ENCODE measurements around the gene SORD.

Gene SORD

DNA sequence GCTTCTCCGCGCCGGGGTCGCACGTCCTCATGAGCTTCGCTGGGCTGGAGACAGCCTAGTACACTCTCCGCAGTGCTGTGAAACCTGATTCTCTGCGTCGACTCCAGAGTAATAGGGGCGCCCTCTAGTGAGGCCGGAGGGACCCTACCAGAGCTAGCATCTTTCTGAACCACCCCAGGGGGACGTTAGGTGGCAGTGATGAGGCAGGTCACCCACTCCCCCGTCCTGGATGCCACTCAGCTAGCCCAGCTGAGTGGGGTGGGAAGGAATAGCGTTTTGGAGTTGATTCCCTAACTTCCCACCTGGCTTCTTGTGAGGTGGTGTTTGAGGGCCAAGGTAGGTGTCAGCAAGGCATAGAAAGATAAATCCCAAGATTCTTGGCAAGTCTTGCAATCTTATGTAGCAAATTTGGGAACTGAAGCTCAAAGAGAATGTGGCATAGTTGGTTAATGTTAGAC is 95.2 kb downstream of the SORD start:
- DNase-seq = no peak

DNA sequence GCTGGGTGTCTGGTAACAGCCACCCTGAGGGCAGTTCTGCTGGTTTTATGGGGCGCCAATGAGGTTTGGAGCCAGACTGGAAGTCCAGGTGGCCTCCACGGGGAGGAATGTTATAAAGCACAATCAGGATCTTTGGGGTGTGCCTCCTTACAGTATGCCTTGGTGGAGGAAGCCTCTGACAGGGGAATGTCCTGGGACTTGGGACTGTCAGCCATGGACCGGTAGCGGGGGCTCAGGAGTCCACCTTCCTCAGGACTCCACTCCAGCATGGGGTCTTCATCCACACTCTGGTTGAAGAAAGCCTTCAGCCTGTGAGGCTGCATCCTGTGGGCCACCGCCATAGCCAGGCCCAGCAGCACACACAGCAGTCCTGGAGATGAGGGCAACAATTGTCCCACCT is 96.0 kb downstream of the SORD start:
- DNase-seq = no peak

- no peak for DNase-seq
Observed at GRCh38 chr15:45120081-45120972, 97.3 kb downstream of the SORD start.

GRCh38 chr15:45121020-45121419 is 98.0 kb downstream of the SORD start:
- DNase-seq = no peak

DNA sequence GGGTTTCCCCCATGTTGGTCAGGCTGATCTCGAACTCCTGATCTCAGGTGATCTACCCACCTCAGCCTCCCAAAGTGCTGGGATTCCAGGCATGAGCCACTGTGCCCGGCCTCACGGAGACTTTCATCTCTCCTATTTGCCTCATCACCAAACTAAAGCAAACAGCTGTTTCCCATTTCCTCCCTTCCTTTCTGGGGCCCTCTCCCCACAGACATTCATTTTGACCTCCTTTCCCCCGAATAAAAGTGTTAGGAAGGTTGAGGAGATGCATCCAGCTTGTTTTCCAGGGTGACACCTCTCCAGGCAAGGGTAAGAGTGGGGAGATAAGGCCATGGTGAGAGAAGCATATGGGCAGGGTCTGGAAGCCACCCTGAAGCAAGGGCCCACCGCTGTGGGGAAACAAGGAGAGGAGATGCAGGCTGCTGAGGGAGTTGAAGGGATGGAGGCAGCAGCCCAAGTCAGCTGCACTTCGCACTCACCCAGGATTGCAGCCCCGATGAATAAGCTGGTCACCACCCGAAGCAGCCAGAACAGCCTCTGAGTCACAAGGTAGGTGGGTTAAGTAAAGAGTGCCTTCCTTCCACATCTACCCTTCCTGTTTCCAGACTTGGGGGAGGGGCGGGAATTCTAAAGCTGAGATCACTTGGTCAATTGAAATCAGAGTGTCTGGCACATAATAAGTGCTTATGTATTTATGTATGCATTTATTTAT is 98.9 kb downstream of the SORD start:
- no peak for DNase-seq

DNA sequence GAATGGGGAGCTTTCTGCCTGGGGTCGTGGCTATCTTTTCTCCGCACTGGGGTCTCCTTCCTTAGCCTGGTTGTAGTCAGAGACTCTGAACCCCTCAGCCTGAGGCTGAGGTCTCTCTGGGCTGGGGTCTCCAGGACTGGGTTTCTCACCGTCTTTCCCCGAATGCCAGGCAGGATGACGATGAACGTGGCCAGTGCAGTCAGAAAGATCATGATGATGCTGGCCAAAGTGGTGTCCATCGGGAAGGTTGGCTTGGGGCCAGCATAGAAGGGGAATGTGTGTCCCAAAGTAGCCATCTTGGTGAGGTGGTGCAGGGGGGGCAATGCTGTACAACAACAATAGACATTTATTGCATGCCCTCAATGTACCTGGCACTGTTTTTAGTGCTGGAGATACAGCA is 99.7 kb downstream of the SORD start:
- no peak for DNase-seq

DNA sequence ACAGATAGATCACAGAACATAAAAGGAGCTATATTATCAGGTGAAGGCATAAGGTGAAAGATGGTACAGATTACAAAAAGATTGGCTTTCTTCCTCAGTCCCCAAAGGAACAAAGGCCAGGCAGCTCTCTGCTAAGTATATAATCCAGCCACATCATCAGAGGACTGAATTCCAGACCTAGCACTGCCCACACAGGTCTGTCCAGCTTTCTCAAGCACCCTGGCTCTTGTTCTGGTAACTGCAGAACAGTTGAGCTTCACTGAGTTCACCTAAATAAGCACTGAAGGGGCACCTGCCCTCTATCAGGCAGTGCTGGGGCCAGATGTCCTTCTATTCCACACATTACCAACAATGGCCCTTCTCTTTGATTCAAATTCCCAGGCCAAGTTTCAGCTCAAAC is 100.4 kb downstream of the SORD start:
- DNase-seq = no peak

DNA sequence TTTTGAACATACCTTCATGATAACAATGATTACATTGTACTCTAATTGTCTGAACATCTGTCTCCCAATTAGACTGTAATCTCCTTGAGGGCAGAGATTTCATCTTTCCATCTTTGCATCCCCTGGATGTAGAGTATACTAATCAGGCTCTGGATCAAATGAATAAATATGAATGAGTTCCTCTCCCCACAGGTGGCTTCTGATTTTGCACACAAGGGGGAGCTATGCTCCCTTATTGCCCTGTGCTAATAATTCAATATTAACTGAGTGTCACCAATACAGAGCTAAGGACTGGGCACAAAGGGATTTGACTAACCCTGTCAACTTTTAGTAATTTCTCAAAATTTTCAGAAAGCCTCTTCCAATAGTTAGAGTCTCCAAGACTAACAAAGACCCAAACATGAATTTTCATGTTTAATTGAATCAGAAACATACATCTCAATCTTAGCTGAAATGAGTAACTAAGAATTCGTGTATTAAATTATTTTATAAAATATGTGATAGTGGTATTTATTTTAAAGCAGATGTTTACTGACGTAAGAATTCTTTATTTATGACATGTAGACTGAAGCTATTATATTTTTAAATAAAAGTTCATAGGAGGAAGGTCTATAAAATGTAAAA is 103.7 kb downstream of the SORD start:
- no peak for DNase-seq

All from GF-D8 (cell line).